DMS114 treated with DMSO at 0.1 percent for 48 hours (cell line): Measurements from ENCODE around the gene GPR137.

Experiments used
- DNase-seq: peaks from one replicate; lab custom pipeline; 2025; ENCODE audit not compliant: unreplicated experiment; lab: John Stamatoyannopoulos, UW

GPR137 gene

DNA sequence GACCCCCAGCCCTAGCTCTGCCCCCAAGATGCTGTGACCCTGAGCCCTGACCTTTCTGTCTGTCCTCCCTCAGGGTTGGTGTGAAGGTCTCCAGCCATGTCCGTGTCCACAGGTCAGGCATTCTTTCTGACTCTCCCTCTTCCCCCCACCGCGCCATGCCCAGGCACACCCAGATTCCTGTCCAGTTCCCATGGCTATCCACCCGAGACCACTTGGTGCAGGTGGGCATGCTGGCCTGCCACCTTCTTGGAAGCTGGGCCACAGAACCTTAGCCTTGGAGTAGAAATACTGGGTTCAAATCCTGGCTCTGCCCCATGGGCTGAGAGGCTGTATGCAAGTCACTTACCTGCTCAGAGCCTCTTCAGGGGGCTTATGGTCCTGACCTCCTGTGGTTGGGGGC is 36.6 kb upstream of the GPR137 start:
- no peak for DNase-seq

DNA sequence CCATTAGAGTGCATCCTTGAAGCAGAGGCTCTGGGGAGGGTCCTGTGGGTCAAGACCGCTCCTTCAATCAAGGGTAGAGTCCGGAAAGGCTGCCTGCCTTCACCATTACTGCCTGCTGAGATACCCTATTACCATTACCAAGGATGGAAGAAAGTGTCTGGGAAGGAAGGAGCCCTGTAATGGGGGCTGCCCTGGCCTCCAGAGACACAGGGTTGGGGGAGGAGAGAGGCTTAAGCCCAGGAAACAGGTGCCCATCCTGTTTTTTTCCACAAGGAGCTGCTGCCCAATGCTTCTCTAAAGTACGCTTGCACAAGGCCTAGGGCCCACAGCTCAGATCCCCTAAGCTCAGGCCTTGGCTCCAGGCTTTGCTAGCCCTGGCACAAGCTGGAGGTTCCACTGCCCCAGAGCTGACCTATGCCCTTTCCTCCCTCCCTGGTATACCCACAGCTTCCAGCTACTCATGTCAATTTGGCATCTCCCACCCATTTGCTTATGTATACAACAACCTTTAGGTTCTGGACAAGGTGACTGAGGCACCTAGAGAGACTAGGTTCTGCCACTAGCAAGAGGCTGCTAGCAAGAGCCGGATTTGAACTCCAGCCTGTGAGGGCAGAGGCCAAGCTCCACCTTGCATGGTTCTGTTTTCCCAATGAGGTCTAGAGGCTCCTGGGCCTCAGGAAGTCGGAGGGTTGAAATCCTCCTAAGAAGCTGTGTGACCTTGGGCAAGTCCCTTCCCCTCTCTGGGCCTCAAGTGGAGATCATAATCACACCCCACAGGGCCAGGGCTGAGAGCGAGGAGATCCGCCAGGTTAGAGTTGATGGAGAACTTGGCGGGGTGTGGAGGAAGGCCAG is 35.9 kb upstream of the GPR137 start:
- no peak for DNase-seq

DNA sequence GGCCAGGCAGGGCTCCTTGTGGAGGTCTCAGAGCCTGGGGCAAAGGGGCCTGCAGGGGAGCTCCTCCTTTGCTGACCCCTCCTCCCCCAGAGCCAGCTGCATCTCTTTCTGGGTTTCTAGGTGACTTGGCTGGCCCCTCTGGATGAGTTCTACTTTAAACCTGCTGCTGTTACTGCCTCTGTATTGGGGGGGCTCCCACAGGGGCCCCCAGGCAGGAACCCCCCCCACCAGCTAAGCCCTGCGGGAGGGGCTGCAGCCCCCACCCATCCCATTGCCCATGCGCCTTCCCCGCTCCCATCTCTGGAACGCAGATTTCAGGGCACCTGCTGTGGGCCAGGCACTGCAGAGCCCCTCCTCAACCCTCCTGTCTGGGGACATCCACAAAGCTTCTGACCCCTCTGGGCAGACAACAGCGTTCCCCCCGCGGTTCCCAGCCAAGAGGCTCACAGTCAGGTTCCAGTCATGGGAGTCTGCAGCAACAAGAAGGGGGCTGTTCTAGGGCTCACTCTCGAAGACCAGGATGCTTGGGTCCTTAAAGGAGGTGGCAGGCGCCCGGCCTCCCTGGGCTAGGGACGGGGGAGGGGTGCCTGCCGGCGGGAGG is 35.1 kb upstream of the GPR137 start:
- DNase-seq = no peak

DNA sequence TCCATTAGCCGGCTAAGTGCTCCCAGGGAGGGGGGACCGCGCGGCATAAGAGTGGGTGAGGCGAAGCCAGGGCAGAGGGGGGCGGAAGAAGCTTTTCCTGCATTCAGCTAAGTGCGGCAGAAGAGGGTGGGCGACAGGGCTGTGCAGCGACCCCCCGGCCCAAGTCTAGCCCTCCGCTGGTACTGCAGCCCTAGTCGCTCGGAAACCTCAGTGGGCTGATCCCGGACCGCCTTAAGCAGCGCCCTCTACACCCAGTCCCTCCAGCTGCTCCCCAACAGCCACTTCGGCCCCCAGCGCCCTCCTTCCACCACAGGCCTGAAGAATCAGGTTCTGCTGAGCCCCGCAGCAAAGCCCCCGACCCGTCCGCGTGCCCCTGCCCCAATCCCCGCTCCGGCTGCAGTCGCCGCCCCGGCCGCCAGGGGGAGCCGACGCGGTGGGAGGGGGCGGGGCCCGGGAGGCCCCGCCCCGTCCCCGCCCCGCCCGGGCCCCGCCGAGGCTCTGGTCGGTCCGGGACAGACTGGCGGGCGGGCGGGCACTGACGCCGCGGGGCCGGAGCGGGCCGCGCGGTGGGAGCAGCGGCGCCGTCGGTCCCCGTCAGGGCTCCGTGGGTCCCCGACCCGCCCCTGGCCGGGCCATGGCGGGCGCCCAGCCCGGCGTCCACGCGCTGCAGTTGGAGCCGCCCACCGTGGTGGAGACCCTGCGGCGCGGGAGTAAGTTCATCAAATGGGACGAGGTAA is 34.5 kb upstream of the GPR137 start, which contains the start of gene PLCB3:
PLCB3 (plus strand) TSS at position 515 of the 737 bp plus-strand sequence; CDS start at position 635, 120 bp downstream.
- DNase-seq = peak; percentile 39

DNA sequence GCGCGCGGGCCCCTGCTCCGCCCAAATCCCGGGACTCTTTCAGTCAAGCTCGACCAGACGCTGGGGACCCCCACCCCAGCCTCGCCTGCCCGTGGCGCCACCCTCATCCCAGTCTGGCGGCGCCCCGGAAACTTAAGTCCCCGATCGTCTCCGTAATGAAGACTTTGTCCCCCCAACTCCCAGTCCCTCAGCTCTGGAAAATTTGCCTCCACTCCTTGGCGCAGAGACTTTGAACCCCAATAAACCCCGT is 34.0 kb upstream of the GPR137 start:
- DNase-seq = no peak

DNA sequence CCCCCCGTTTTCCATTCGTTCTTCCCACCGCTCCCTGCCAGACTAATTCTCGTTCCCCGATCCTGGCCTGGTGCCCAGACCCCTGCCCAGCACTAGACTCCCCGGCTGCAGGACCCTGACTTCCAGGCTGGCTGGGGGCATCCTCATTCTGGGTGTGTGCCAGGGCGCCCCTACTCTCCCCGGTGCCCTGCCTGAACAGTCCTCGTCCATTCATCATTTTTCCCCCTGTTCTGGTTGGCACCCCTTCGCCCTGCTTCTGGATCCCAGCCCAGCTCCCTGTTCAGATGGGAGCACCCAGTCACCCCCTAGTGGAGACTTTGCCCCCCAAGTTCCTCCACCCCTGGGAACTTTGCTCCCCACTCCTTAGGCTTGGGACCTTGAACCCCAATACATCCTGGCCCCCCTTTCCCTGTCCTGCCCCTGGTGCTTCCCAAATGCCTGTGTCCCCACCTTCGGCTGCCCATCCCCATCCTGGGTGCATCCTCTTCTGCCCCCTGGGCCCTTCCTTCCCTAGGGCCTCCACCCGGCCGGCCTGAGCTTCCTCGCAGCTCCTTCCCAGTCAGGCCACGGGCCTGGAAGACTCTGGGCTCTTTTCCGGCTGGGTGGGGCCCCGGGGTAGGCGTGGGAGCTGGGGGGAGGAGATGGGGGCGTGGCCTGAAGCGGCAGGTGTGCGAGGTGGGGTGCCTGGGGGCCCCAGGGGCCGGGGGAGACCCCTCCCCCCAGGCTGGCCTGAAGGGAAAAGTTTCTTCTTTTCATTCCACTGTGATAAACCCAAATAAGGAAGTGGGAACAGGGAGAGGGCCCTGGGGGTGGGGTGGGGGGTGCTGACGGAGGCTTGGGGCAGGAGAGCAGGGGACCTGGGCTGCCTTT is 33.4 kb upstream of the GPR137 start:
- DNase-seq = no peak

DNA sequence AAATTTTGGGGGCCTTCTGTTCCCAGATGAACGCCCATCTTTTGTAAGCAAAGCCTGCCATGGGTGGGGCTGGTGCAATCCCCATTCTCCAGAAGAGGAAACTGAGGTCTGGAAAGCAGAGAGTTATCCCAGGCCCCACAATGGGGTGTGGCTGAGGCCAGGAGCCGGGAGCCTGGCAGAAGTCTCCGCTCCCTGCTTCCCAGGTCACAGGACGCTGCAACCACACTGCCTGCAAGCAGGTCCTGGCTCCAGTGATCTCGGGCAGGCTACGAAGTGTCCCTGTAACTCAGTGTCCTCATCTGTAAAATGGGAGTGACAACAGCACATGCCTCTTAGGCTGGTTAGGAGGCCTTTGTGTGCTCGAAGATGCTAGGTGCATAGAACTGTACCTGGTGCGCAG is 32.6 kb upstream of the GPR137 start:
- DNase-seq = no peak

DNA sequence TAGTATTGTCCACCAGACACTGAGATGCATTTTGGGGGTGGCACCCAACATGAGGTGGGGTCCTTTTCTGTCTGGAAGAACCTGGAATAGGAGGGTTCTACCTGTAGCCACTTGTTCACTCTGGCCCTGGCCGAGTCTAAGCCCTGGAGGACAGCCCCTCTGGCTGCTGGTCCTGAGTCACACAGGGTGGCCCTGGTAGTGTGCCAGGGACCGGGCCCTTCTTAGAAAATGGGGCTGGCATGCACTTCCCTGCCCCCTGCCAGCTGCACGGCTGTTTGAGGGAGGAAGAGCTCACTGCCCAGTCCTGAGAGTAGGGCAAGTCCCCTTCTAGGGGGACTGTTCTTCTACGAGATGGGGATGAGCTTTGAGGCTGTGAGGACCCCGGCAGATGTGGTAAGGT is 32.2 kb upstream of the GPR137 start:
- DNase-seq = no peak

DNA sequence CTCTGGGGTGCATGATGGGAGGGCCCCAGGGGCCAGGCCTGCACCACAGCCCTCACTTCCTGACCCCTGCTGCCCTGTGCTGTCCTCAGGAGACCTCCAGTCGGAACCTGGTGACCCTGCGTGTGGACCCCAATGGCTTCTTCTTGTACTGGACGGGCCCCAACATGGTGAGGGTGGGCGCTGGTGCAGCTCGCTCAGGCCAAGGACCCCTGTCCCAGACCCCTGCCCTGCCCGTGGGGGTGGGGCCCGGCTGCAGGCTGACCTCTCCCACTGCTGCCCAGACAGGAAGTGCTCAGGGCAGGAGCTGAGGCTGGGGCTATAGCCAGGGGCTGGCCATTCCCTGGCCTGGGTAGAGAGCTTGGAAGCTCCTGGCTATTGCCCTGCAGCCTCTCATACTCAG is 31.3 kb upstream of the GPR137 start:
- no peak for DNase-seq

DNA sequence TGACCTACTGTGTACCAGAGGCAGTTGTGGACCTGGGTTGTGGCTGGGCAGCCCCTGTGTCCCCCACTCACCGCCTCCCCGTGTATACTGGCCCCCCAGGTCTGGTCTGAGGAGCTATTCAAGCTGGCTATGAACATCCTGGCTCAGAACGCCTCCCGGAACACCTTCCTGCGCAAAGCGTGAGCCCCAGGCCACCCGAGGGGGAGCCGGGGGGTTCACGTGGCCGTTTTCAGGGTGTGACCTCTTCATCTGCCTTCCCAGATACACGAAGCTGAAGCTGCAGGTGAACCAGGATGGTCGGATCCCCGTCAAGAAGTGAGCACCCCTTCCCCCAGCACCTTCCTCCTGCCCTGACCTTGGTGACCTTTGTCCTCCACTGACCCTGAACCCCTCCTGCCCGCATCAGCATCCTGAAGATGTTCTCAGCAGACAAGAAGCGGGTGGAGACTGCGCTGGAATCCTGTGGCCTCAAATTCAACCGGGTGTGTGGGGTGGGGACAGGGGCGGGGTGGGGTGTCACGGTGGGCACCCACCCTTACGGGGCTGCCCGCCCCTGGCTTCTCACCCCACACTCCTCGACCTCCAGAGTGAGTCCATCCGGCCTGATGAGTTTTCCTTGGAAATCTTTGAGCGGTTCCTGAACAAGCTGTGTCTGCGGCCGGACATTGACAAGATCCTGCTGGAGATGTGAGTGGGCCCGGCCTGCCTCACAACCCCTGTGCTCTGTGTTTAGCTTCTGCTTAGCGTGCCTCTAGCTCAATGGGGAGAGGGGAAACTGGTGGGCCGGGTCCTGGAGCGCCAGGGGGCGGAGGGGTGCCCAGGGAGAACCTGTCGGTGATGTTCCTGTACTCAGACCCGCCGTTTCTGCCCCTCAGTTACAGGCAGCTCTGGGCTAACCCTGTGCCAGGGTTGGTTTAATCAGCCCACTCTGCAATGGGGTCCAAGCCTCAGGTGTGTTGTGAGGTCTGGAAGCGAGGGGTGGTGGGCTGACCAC is 30.2 kb upstream of the GPR137 start:
- no peak for DNase-seq

DNA sequence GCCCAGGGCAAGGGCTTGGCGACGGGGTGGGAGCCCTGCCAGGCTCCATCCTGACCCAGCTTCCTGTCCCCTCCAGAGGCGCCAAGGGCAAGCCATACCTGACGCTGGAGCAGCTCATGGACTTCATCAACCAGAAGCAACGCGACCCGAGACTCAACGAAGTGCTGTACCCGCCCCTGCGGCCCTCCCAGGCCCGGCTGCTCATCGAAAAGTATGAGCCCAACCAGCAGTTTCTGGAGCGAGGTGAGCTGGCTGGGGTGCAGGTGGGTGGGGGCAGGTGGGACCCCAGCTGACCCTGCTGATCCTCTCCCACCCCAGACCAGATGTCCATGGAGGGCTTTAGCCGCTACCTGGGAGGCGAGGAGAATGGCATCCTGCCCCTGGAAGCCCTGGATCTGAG is 29.3 kb upstream of the GPR137 start:
- DNase-seq = no peak

DNA sequence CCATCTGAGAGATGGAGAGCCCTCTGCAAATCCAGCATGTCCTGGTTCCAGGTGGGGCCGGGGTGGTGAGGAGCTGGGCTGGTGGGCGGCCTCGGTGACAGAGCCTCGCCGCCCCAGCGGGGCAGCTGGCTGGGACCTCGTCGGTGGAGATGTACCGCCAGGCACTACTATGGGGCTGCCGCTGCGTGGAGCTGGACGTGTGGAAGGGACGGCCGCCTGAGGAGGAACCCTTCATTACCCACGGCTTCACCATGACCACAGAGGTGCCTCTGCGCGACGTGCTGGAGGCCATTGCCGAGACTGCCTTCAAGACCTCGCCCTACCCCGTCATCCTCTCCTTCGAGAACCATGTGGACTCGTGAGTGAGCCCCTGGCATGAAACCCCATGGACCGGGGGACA is 27.3 kb upstream of the GPR137 start:
- DNase-seq = no peak

DNA sequence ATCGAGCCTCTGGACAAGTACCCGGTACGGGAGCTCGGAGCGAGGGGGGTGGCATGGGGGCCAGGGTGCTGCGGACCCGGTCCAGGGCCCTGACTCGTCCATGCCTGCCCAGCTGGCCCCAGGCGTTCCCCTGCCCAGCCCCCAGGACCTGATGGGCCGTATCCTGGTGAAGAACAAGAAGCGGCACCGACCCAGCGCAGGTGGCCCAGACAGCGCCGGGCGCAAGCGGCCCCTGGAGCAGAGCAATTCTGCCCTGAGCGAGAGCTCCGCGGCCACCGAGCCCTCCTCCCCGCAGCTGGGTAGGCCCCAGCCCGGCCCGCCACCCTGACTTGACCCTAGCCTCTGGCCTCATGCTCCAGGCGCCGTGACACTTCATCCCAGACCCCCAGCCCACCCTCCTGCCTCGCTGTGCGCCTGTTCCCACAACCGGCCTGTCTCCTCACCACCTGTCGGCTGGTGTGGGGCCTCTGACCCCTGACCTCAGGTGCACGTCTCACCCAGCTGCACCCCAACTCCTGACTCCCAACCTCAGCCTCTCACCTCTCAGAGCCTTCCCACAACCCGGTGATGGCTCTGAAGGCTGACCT is 26.6 kb upstream of the GPR137 start:
- no peak for DNase-seq

DNA sequence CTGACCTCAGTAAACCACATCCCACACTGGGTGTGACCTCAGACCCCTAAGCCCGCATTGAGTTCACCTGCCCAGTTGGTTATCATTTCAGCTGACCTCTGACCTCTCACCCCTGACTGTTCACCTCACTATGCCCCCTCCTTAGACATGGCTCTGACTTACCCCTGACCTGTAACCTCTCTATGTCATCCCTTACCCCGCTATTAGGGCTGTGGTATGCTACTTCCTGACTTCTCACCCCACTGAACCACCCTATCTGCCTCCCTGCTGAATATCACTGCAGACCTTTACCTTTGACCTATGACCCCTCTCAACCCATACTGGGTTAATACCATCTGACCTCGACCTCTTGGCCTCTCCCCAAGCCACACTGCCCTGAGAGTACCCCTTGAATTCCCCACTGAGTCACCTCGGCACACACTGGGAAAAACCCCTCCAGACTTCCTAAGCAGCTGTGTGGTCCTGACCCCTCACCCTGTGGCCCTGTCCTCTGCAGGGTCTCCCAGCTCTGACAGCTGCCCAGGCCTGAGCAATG is 26.0 kb upstream of the GPR137 start:
- no peak for DNase-seq

DNA sequence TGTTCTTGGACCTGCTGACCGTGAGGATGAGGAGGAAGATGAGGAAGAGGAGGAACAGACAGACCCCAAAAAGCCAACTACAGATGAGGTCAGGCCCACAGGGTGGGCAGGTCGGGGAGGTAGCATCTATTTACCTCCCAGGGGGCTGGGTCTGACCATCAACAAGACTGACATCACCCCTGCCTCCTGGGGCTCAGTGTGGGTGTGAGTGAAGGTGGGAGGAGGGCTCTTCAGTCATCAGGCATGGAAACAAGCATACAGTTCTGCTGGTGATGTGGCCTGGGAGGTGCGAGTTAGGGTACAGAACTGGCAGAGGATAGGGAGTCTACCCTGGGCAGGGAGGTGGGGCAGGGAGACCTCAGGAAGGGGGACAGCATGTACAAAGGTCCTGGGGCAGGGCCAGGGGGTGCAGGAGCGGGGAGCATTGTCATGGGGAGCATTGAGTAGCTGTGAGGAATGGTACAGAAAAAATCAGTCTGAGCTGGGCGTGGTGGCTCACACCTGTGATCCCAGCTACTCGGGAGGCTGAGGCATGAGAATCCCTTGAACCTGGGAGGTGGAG is 25.4 kb upstream of the GPR137 start:
- DNase-seq = no peak

DNA sequence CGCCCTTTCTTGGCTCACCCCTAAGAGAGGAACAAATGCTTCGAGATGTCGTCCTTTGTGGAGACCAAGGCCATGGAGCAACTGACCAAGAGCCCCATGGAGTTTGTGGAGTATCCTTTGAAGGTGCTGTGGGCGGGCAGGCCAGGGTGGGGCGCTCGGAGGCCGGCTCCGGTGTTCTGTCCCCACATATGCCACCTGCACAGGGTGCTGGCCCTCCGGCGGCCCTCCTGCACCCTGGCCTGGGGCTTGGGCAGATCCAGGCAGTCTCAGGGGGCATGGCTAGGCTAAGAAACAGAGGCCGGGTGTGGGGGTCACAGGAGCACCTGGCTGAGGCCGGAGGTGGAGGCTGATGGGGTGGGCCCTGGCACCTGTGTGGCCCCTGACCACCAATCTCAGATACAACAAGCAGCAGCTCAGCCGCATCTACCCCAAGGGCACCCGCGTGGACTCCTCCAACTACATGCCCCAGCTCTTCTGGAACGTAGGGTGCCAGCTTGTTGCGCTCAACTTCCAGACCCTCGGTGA is 24.0 kb upstream of the GPR137 start:
- no peak for DNase-seq

DNA sequence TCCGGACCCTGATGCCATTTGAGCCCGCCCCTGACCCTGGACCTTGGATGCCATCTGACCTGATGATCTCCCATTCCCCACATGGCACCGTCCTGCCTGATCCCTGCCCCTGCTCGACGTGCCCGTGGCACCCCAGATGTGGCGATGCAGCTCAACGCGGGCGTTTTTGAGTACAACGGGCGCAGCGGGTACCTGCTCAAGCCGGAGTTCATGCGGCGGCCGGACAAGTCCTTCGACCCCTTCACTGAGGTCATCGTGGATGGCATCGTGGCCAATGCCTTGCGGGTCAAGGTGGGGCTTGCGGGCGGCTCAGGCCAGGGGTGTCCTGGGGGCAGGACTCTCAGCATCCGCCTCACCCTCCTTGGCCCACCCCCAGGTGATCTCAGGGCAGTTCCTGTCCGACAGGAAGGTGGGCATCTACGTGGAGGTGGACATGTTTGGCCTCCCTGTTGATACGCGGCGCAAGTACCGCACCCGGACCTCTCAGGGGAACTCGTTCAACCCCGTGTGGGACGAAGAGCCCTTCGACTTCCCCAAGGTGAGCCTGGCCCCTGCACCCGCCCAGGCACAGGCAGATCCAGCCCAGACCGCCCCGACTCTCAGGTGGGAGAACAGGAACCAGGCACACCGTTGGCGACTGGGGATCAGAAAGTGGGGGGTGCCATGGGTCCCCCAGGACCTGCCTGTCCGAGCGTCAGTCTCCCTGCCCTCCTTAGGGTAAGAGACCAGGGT is 23.2 kb upstream of the GPR137 start:
- no peak for DNase-seq
